Fibroblast of the aortic adventitia (primary cell): Measurements from ENCODE around the gene COX4I2. TPM values are rescaled to one million over a fixed set of nuclear protein-coding genes. Genes with fewer than 3 reads are reported as not detected.

ENCODE experiments used
- DNase-seq: peaks from one replicate; pipeline ENCODE4 v3.0.0-alpha.2; 2010; ENCODE audit warnings: low read depth
- H3K4me3 ChIP-seq: 2 replicates; pipeline ENCODE4 v1.5.1; 2011; ENCODE audit warnings: low read depth, mild to moderate bottlenecking, control low read depth, low read length, moderate library complexity
- CTCF ChIP-seq: IDR thresholded peaks from 2 replicates; pipeline ENCODE4 v1.5.1; 2011; ENCODE audit warnings: mild to moderate bottlenecking, low read length, control low read depth, inconsistent platforms; ENCODE audit not compliant: insufficient read depth
- total RNA-seq: library from RNA; depleted of rRNA; stranded (reverse); fragments of >200 nt; gene quantifications from 2 replicates; pipeline ENCODE4 v1.2.3, GENCODE V29; 2012; ENCODE audit warnings: low replicate concordance

The COX4I2 gene
- total RNA-seq, 1 donor, result not detected

DNA sequence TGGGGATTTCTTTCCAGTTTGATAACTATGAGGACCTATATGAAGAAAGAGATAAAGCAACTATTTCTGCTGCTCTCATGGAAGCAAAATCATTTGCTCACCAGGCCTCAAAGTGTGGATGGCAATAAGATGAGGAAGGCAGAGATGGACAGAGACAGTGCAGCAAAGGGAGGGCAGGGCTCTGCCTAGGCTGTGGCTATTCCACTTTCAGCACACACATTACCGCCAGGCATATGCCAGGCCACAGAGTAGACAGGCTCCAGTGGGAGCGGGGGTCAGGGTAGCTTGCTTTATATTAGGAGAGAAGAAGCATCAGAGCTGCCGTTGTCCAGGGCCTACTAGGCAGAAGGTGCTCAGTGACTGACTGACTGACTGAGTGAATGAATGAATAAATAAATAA lies 44.1 kb downstream of the COX4I2 start:
- H3K4me3 ChIP-seq, result no peak overlapping the region
- DNase-seq, result no peak
- no peak for TF ChIP-seq CTCF

- TF ChIP-seq CTCF, result no peak
- no peak for DNase-seq
Observed at GRCh38 chr20:31682352-31682751, 44.6 kb downstream of the COX4I2 start.

DNA sequence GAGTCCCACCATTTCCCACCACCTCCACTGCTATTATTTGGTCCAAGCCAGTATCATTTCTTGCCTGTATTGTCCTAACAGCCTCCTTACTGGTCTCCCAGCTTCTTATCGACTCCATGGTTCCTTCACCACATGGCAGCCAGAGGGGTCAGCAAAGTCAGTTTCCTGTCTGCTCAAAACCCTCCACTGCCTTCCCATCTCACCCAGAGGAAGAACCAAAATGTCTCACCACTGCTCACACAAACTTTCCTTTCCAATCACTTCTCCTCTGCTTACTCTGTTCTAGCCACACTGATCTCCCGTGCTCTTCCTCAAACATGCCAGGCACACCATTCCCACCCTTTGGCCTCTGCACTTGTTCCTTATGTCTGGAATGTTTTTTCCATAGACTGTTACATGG lies 45.2 kb downstream of the COX4I2 start:
- DNase-seq, result no peak
- no peak for TF ChIP-seq CTCF
- no peak overlapping the region for H3K4me3 ChIP-seq

More at GRCh38 chr20:31682352-31682751, 44.6 kb downstream of the COX4I2 start:
- H3K4me3 ChIP-seq, result no peak overlapping the region

DNA sequence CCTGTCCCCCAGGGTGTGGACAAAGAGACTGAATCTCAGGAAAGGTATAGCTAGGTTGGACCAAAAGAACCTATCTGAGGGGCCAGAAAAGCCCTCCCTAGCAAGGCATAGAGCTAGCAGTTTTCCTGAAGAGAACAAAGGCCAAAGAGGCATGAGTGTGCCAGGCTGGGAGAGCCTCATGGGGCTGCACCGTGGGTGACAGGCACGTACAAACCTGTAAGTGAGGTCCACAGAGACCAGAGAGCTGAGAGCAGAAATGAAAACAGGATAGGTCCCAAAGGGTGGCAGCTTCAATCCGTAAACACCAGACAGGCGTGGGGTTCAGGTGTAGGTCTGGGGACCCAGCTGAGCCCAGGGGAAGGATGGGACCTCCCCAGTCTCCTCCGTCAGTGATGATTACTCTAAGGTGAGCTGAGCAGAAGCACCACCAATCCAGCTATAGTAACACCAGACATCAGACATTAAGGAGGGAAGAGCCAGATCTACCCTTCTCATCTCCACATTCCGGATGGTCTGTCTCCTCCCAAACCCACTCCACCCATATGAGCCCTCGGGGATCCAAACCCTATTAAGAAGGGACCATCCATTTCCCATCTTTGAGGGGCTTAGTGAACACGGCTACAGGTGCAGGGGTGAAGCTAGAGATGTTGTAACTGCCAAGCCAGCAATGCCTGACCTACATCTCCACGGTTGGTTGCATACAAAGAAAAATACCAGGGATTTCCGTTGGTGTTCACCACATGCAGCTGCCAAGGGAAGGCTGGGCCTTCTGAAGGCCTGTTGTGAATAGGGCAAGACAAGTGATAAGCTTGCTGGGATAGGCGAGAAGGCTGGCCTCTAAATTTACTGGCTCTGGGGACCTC lies 46.7 kb downstream of the COX4I2 start:
- H3K4me3 ChIP-seq, result no peak overlapping the region
- no peak for TF ChIP-seq CTCF
- no peak for DNase-seq

- TF ChIP-seq CTCF, result no peak
- no peak for DNase-seq
- no peak overlapping the region for H3K4me3 ChIP-seq
Observed at GRCh38 chr20:31685853-31686643, 48.3 kb downstream of the COX4I2 start.

DNA sequence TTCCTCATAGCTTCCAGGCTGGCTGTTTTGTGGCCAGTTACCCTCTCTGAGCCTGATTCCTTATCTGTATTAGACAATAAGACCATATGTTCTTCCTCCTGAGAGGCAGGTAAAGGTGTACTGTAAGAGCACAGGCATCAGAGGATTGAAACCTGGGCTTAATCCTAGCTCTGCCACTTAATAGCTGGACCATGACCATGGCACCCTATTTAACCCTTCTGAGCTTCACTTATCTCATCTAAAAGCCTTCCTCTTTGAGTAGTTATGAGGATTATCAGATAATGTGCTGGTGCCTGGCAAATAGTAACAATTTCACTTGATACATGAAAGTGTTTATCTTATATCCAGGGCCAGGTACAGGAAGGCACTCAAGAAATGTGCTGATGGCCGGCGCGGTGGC lies 50.1 kb downstream of the COX4I2 start:
- TF ChIP-seq CTCF, result no peak
- H3K4me3 ChIP-seq, result no peak overlapping the region
- no peak for DNase-seq
